C4-2B (cell line): Measurements from ENCODE around the gene CR1L.
A peak's percentile ranks its signal among the peaks of the same experiment; 100 is the strongest.
"Not testable (repeated sequence)": the region's sequence is repeated elsewhere in the genome, so short reads cannot be mapped to it uniquely, and the experiment has no call there.

Experiments used
- H3K27ac ChIP-seq: fragments of 450-650 bp; 2 replicates; pipeline ENCODE4 v1.5.1; 2017
- ZFX ChIP-seq: fragments of 450-650 bp; IDR thresholded peaks from 2 replicates; pipeline ENCODE4 v1.6.1; 2017
- TF ChIP-seq, protein P1 (sequence below): fragments of 450-650 bp; conservative IDR thresholded peaks from 2 replicates; pipeline ENCODE4 v1.5.1; 2017; ENCODE audit warnings: mild to moderate bottlenecking

CR1L gene

GRCh38 chr1:207649210-207649753 is 4.3 kb downstream of the CR1L start:
- TF ChIP-seq, protein P1, sequence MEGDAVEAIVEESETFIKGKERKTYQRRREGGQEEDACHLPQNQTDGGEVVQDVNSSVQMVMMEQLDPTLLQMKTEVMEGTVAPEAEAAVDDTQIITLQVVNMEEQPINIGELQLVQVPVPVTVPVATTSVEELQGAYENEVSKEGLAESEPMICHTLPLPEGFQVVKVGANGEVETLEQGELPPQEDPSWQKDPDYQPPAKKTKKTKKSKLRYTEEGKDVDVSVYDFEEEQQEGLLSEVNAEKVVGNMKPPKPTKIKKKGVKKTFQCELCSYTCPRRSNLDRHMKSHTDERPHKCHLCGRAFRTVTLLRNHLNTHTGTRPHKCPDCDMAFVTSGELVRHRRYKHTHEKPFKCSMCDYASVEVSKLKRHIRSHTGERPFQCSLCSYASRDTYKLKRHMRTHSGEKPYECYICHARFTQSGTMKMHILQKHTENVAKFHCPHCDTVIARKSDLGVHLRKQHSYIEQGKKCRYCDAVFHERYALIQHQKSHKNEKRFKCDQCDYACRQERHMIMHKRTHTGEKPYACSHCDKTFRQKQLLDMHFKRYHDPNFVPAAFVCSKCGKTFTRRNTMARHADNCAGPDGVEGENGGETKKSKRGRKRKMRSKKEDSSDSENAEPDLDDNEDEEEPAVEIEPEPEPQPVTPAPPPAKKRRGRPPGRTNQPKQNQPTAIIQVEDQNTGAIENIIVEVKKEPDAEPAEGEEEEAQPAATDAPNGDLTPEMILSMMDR: no peak
- TF ChIP-seq ZFX: no peak
- H3K27ac ChIP-seq: no peak overlapping the region

DNA sequence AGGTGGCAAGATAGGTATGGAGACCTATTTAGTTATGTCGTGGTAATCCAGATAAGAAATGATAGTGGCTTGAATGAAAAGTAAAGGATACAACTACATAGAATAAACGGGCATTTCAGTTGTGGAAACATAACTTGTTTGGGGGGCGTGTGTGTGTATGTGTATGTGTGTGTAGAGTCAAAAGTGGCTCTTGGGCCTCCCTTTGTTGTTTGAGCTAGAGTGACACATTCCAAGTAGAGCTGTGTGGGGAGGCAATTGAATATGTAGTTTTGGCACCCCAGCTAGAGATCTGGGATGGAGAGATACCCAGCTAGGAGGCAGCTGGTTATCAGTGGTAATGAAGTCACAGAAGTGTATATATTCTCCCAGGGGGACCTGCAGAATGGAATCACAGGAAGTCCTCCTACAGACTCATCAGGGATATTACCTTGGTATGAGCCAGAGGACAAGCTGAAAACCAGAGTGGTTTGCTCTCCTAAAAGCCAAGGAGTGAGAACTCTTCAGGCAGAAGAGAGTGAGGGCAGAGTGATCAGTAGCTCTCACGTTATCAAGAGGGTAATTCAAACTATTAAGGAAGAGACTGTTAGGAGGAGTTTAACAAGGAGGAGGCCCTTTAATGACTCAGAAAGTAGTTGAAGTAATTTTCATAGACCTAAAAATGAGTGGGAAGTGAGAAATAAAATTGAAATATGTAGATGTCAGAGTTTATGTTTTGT is 5.1 kb downstream of the CR1L start:
- H3K27ac ChIP-seq: no peak overlapping the region
- TF ChIP-seq ZFX: no peak
- TF ChIP-seq, protein P1: no peak

GRCh38 chr1:207651583-207651982 is 6.7 kb downstream of the CR1L start:
- TF ChIP-seq ZFX: no peak
- TF ChIP-seq, protein P1: no peak
- no peak overlapping the region for H3K27ac ChIP-seq

- no peak for TF ChIP-seq ZFX
- TF ChIP-seq, protein P1: peak; percentile 37
These were observed 9.4 kb downstream of the CR1L start for GRCh38 chr1:207654320-207654719.

DNA sequence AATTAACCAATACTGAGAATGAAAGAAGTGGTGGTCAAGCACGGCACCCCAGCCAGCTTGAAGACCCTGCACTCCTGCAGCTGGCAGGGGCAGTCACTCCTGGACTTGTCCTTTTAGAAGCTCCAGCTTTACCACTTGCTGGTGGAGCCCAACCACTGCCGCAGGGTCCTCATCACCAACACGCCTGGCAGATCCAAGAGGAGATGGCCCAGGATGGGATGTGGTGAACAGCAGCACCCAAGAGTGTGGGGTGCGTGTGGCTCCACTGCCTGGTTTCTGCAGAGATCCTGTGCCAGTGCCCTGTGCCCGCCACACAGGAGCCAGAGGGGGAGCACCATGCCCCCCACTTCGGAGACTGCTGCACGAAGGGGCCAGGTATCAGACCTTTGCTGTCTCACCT is 13.5 kb downstream of the CR1L start:
- H3K27ac ChIP-seq: no peak overlapping the region
- no peak for TF ChIP-seq ZFX
- TF ChIP-seq, protein P1: no peak

More at GRCh38 chr1:207654320-207654719, 9.4 kb downstream of the CR1L start:
- H3K27ac ChIP-seq: no peak overlapping the region

GRCh38 chr1:207658904-207659485 is 14.1 kb downstream of the CR1L start:
- TF ChIP-seq ZFX: no peak
- TF ChIP-seq, protein P1: no peak
- H3K27ac ChIP-seq: no peak overlapping the region

DNA sequence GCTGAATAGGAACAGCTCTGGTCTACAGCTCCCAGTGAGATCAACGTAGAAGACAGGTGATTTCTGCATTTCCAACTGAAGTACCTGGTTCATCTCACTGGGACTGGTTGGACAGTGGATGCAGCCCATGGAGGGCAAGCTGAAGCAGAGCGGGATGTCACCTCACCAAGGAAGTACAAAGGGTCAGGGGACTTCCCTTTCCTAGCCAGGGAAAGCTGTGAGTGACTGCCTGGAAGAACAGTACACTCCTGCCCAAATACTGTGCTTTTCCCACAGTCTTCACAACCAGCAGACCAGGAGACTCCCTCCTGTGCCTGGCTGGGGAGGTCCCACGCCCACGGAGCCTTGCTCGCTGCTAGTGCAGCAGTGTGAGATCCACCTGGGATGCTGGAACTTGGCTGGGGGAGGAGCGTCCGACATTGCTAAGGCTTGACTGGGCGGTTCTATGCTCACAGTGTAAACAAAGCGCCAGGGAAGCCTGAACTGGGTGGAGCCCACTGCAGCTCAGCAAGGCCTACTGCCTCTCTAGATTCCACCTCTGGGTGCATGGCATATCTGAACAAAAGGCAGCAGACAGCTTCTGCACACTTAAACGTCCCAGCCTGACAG is 14.7 kb downstream of the CR1L start:
- TF ChIP-seq, protein P1: no peak
- no peak for TF ChIP-seq ZFX
- no peak overlapping the region for H3K27ac ChIP-seq

GRCh38 chr1:207661420-207661819 is 16.5 kb downstream of the CR1L start:
- H3K27ac ChIP-seq: not testable (repeated sequence)
